Thyroid gland (tissue), 4 donors: ENCODE data around the gene TRAPPC2L. TPM values are rescaled to one million over a fixed set of nuclear protein-coding genes. Genes with fewer than 3 reads are reported as not detected.

Experiments used
- DNase-seq, 2 donors: peaks; one replicate each; pipeline ENCODE4 v3.0.0-alpha.2; 2019
- H3K27ac ChIP-seq, 3 donors: fragments of 200-600 bp; sonication (generic); 1 replicate in 2 of 3; 2 replicates in 1 of 3; pipeline ENCODE4 v1.5.1; 2016 to 2019; ENCODE audit warnings: mild to moderate bottlenecking in 1 of 3, moderate library complexity in 1 of 3
- H3K27me3 ChIP-seq: fragments of 200-600 bp; sonication (generic); one replicate; pipeline ENCODE4 v1.5.1; 2019
- H3K36me3 ChIP-seq, 2 donors: fragments of 200-600 bp; sonication (generic); one replicate each; pipeline ENCODE4 v1.5.1; 2016 to 2019
- H3K4me1 ChIP-seq, 2 donors: fragments of 200-600 bp; sonication (generic); one replicate each; pipeline ENCODE4 v1.5.1; 2017 to 2019
- H3K4me3 ChIP-seq, 3 donors: fragments of 200-600 bp; sonication (generic); replicated peaks in 1 of 3; 1 replicate in 2 of 3; 2 replicates in 1 of 3; pipeline ENCODE4 v1.5.1; 2016; ENCODE audit warnings: mild to moderate bottlenecking in 1 of 3
- H3K9me3 ChIP-seq: fragments of 200-600 bp; sonication (generic); one replicate; pipeline ENCODE4 v1.5.1; 2017
- CTCF ChIP-seq, 6 experiments: fragments of 200-600 bp in 3 of 6; fragments of 450-650 bp in 3 of 6; sonication (generic) in 3 of 6; IDR thresholded peaks; one replicate each; pipeline ENCODE4 v1.5.1; 2016 to 2019; ENCODE audit warnings: antibody characterized with exemption in 6 of 6, mild to moderate bottlenecking in 2 of 6, inconsistent platforms in 1 of 6, moderate library complexity in 1 of 6
- POLR2A ChIP-seq, 2 donors: fragments of 450-650 bp; IDR thresholded peaks; one replicate each; pipeline ENCODE4 v1.6.1; 2017; ENCODE audit warnings: antibody characterized with exemption in 2 of 2, mild to moderate bottlenecking in 2 of 2, moderate library complexity in 1 of 2
- WGBS, 2 donors: methylation state at CpG; one replicate each; pipeline ENCODE4 v1.1.5; 2017; 5-methylcytosine and 5-hydroxymethylcytosine counted together
- intact Hi-C: fragments of 100-400 bp; cut with DNase I; formaldehyde crosslinking; loops from one replicate; pipeline ENCODE4 v1.15.1; 2023
- total RNA-seq, 4 donors: library from RNA; depleted of rRNA; stranded (reverse); fragments of >200 nt; gene quantifications; one replicate each; pipeline ENCODE4 v1.2.3, GENCODE V29; 2016

Gene TRAPPC2L
- total RNA-seq: 10 to 100 TPM; 18.9 to 50.4 (median 43.8) TPM

GRCh38 chr16:88856828-88857727 lies at the start of gene TRAPPC2L, which contains the start of gene GALNS:
TSS of gene TRAPPC2L (plus strand) at chr16:88857127. CDS start at chr16:88857151, 24 bp downstream.
TSS of gene GALNS (minus strand) at chr16:88856947. CDS start at chr16:88856877, 70 bp downstream.
- Histone ChIP-seq H3K4me3 (peak within 1 kb of the TSS; percentile 56 to 98 (median 88)), H3K27me3 (no peaks in the 10 kb centered on the region), H3K27ac (peak within 1 kb of the TSS; percentile 53 to 70 (median 56)), H3K36me3 (peaks cover 22 to 28% of the 10 kb centered on the region in 2 donors), H3K4me1 (peaks cover 14 to 17% of the 10 kb centered on the region in 2 donors), H3K9me3 (no peaks in the 10 kb centered on the region)
- TF ChIP-seq POLR2A (IDR thresholded peaks at IDR 0.05) (peak; percentile 57 to 91), CTCF (IDR thresholded peaks at IDR 0.05) (peak in 1 of 6 experiments; percentile 28)
- DNase-seq: peak; percentile 99
- 0 to 1% methylated on average over 36 to 52 of the region's 87 CpGs for WGBS, 2 donors
- intact Hi-C loops: loop anchor here (5.0 kb wide), 1 partner anchor 45 kb away; the partner anchor contains the start of gene APRT

- TF ChIP-seq POLR2A (IDR thresholded peaks at IDR 0.05): no peak
- 83 to 92% methylated on average over 1 to 14 of the region's 24 CpGs for WGBS, 2 donors
- Histone ChIP-seq H3K4me1 (peaks cover 23 to 33% of the 10 kb centered on the region in 2 donors), H3K9me3 (no peaks in the 10 kb centered on the region), H3K36me3 (peaks cover 0 to 11% of the 10 kb centered on the region in 2 donors), H3K27me3 (no peaks in the 10 kb centered on the region), H3K4me3 (no peak overlapping the region), H3K27ac (no peak overlapping the region)
- intact Hi-C loops: loop anchor here (5.0 kb wide), 1 partner anchor 360 kb away; no protein-coding TSS in a partner anchor
- no peak for DNase-seq
These were observed 49.7 kb upstream of the TRAPPC2L start for GRCh38 chr16:88807142-88807625.

- Histone ChIP-seq H3K4me3 (no peak overlapping the region), H3K9me3 (no peaks in the 10 kb centered on the region), H3K27me3 (no peaks in the 10 kb centered on the region), H3K4me1 (peaks cover 27 to 35% of the 10 kb centered on the region in 2 donors), H3K36me3 (peaks cover 0 to 11% of the 10 kb centered on the region in 2 donors), H3K27ac (no peak overlapping the region)
- 93 to 97% methylated on average over 20 to 22 of the region's 26 CpGs for WGBS, 2 donors
- no peak for DNase-seq
- TF ChIP-seq POLR2A (IDR thresholded peaks at IDR 0.05): no peak
- TF ChIP-seq CTCF (IDR thresholded peaks at IDR 0.05): no peak
- intact Hi-C loops: loop anchor here (5.0 kb wide), 1 partner anchor 359 kb away; no protein-coding TSS in a partner anchor
These were observed 49.1 kb upstream of the TRAPPC2L start for GRCh38 chr16:88807626-88808453.

- 74 to 93% methylated on average over 7 to 8 of the region's 10 CpGs for WGBS, 2 donors
- Histone ChIP-seq H3K27ac (no peak overlapping the region), H3K4me1 (peaks cover 24 to 37% of the 10 kb centered on the region in 2 donors), H3K4me3 (no peak overlapping the region), H3K27me3 (no peaks in the 10 kb centered on the region), H3K9me3 (no peaks in the 10 kb centered on the region), H3K36me3 (peaks cover 0 to 11% of the 10 kb centered on the region in 2 donors)
- TF ChIP-seq CTCF (IDR thresholded peaks at IDR 0.05) (no peak), POLR2A (IDR thresholded peaks at IDR 0.05) (no peak)
- no peak for DNase-seq
- intact Hi-C loops: loop anchor here (5.0 kb wide), 1 partner anchor 358 kb away; no protein-coding TSS in a partner anchor
These were observed 47.8 kb upstream of the TRAPPC2L start for GRCh38 chr16:88809068-88809675.
